NB4 (cell line): Measurements from ENCODE around the gene SESTD1.

Experiments used
- CTCF ChIP-seq: IDR thresholded peaks from one replicate; pipeline ENCODE4 v1.5.1; 2012; ENCODE audit warnings: low read depth, low read length
- POLR2A ChIP-seq: IDR thresholded peaks from 2 replicates; pipeline ENCODE4 v1.6.1; 2011; ENCODE audit warnings: mild to moderate bottlenecking; ENCODE audit not compliant: insufficient read length; ENCODE audit errors: extremely low read depth

- TF ChIP-seq CTCF (no peak), POLR2A (no peak)
Observed at GRCh38 chr2:179172894-179173293, 91.7 kb downstream of the SESTD1 start.
